ENCODE measurements around the gene KRAS. TPM values are rescaled to one million over a fixed set of nuclear protein-coding genes. Genes with fewer than 3 reads are reported as not detected.

The KRAS gene
- total RNA-seq, 2 donors from 2014 or later, result 22.5 to 35.0 TPM

Other genes starting within 250 kb of the KRAS start
- gene DNAI7, start 55.8 kb downstream of the KRAS start, total RNA-seq, result 1 to 10 TPM in 1 of 2 donors, not detected in 1; 1.1 TPM
- gene ETFRF1, start 55.7 kb downstream of the KRAS start, total RNA-seq, result 10 to 100 TPM; 21.2 to 26.5 TPM

Data from posterior vena cava (tissue), 2 donors.